Uterus (tissue), 2 donors: ENCODE measurements around the gene RSRP1.

Experiments
- CTCF ChIP-seq, 4 experiments: fragments of 200-600 bp in 2 of 4; fragments of 450-650 bp in 2 of 4; sonication (generic) in 2 of 4; IDR thresholded peaks; one replicate each; pipeline ENCODE4 v1.5.1; 2016 to 2019; ENCODE audit warnings: antibody characterized with exemption in 4 of 4, mild to moderate bottlenecking in 2 of 4, moderate library complexity in 1 of 4
- POLR2A ChIP-seq, 2 donors: fragments of 450-650 bp; IDR thresholded peaks; one replicate each; pipeline ENCODE4 v1.6.1; 2016; ENCODE audit warnings: antibody characterized with exemption in 2 of 2, mild to moderate bottlenecking in 1 of 2, moderate library complexity in 1 of 2

- TF ChIP-seq POLR2A (IDR thresholded peaks at IDR 0.05) (no peak), CTCF (IDR thresholded peaks at IDR 0.05) (no peak)
Measured at GRCh38 chr1:25223471-25223870, 23.8 kb downstream of the RSRP1 start.
